Smooth muscle cell (in vitro differentiated cells): ENCODE results near the gene HOXA9. TPM values are rescaled to one million over a fixed set of nuclear protein-coding genes. Genes with fewer than 3 reads are reported as not detected.
A peak's percentile ranks its signal among the peaks of the same experiment; 100 is the strongest.

Experiments
- DNase-seq: peaks from one replicate; lab custom pipeline; 2025; ENCODE audit not compliant: unreplicated experiment; lab: John Stamatoyannopoulos, UW
- H2AFZ ChIP-seq: fragments of 200-600 bp; sonication (generic); 2 replicates; pipeline ENCODE4 v1.6.0; 2016; ENCODE audit warnings: antibody characterized with exemption, low read depth, mild to moderate bottlenecking
- H3F3A ChIP-seq: fragments of 200-600 bp; sonication (generic); 2 replicates; pipeline ENCODE4 v1.6.0; 2017; ENCODE audit warnings: antibody characterized with exemption, low read depth
- H3K27ac ChIP-seq: fragments of 200-600 bp; sonication (generic); 2 replicates; pipeline ENCODE4 v1.5.1; 2016; ENCODE audit warnings: low read depth, mild to moderate bottlenecking
- H3K27me3 ChIP-seq: fragments of 200-600 bp; sonication (generic); 2 replicates; pipeline ENCODE4 v1.6.1; 2016; ENCODE audit warnings: low read depth, mild to moderate bottlenecking
- H3K36me3 ChIP-seq: fragments of 200-600 bp; sonication (generic); 2 replicates; pipeline ENCODE4 v1.5.1; 2016; ENCODE audit warnings: low read depth
- H3K4me1 ChIP-seq: fragments of 200-600 bp; sonication (generic); 2 replicates; pipeline ENCODE4 v1.5.1; 2016; ENCODE audit warnings: low read depth
- H3K4me2 ChIP-seq: fragments of 200-600 bp; sonication (generic); 2 replicates; pipeline ENCODE4 v1.6.0; 2016; ENCODE audit warnings: mild to moderate bottlenecking
- H3K4me3 ChIP-seq: fragments of 200-600 bp; sonication (generic); 2 replicates; pipeline ENCODE4 v1.5.1; 2016; ENCODE audit warnings: mild to moderate bottlenecking
- H3K79me2 ChIP-seq: fragments of 200-600 bp; sonication (generic); 2 replicates; pipeline ENCODE4 v1.6.0; 2016; ENCODE audit warnings: low read depth, mild to moderate bottlenecking
- H3K9ac ChIP-seq: fragments of 200-600 bp; sonication (generic); 2 replicates; pipeline ENCODE4 v1.6.0; 2016; ENCODE audit warnings: low read depth
- H3K9me3 ChIP-seq: fragments of 200-600 bp; sonication (generic); replicated peaks from 2 replicates; pipeline ENCODE4 v1.5.1; 2016; ENCODE audit warnings: low read depth
- H4K20me1 ChIP-seq: fragments of 200-600 bp; sonication (generic); 2 replicates; pipeline ENCODE4 v1.6.0; 2016; ENCODE audit warnings: low read depth
- WGBS: methylation state at CpG from one replicate; pipeline ENCODE4 v1.1.7; 2016; ENCODE audit warnings: low lambda C conversion rate; 5-methylcytosine and 5-hydroxymethylcytosine counted together
- polyA plus RNA-seq: library from polyadenylated mRNA; unstranded; fragments of >200 nt; fragmentation: Nextera tagmentation; extraction: Ambion mirVana; gene quantifications from 2 replicates; pipeline ENCODE4 v1.2.1, GENCODE V29; 2016
- total RNA-seq: library from RNA; depleted of rRNA; stranded (reverse); fragments of >200 nt; gene quantifications from 2 replicates; pipeline ENCODE4 v1.2.3, GENCODE V29; 2014
- TF ChIP-seq, protein P1 (sequence below): fragments of 200-600 bp; sonication (generic); IDR thresholded peaks from 2 replicates; pipeline ENCODE4 v1.5.1; 2017; ENCODE audit warnings: borderline replicate concordance, mild to moderate bottlenecking, antibody characterized with exemption; ENCODE audit not compliant: insufficient read depth, poor library complexity, severe bottlenecking

The HOXA9 gene
- total and polyA plus RNA-seq, 2 experiments from 2014 or later, result 12.6 to 35.8 TPM

DNA sequence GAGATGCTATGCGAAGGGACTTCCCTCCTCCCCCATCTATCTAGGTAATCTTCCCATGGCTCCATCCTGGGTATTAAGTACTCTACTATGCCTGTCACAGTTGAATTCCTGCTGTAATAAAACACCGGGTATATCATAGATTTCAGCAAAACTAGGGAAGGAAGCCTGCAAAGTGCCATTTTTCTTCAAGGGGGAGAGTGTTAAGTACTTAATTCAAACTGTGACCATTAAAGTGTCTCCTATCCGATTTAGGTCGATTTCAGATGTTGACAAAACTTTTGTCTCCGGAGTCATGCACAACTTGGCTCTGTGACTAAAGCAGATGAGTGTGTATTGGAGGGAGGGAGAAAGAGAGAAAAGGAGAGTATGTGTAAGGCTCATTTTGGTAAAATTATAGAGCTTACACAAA, 39.3 kb downstream of the HOXA9 start:
- Histone ChIP-seq H2AFZ (no peak overlapping the region), H3K4me3 (no peak overlapping the region), H4K20me1 (no peaks in the 10 kb centered on the region), H3K9me3 (no peaks in the 10 kb centered on the region), H3K4me1 (peaks cover 3% of the 10 kb centered on the region), H3K79me2 (no peaks in the 10 kb centered on the region), H3K36me3 (no peaks in the 10 kb centered on the region), H3K27me3 (peaks cover 100% of the 10 kb centered on the region), H3K27ac (no peak overlapping the region), H3K9ac (no peak overlapping the region), H3K4me2 (no peak overlapping the region), H3F3A (no peaks in the 10 kb centered on the region)
- TF ChIP-seq, protein P1, sequence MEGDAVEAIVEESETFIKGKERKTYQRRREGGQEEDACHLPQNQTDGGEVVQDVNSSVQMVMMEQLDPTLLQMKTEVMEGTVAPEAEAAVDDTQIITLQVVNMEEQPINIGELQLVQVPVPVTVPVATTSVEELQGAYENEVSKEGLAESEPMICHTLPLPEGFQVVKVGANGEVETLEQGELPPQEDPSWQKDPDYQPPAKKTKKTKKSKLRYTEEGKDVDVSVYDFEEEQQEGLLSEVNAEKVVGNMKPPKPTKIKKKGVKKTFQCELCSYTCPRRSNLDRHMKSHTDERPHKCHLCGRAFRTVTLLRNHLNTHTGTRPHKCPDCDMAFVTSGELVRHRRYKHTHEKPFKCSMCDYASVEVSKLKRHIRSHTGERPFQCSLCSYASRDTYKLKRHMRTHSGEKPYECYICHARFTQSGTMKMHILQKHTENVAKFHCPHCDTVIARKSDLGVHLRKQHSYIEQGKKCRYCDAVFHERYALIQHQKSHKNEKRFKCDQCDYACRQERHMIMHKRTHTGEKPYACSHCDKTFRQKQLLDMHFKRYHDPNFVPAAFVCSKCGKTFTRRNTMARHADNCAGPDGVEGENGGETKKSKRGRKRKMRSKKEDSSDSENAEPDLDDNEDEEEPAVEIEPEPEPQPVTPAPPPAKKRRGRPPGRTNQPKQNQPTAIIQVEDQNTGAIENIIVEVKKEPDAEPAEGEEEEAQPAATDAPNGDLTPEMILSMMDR, result no peak
- 23% methylated on average over 5 of the region's 5 CpGs for WGBS
- no peak for DNase-seq

DNA sequence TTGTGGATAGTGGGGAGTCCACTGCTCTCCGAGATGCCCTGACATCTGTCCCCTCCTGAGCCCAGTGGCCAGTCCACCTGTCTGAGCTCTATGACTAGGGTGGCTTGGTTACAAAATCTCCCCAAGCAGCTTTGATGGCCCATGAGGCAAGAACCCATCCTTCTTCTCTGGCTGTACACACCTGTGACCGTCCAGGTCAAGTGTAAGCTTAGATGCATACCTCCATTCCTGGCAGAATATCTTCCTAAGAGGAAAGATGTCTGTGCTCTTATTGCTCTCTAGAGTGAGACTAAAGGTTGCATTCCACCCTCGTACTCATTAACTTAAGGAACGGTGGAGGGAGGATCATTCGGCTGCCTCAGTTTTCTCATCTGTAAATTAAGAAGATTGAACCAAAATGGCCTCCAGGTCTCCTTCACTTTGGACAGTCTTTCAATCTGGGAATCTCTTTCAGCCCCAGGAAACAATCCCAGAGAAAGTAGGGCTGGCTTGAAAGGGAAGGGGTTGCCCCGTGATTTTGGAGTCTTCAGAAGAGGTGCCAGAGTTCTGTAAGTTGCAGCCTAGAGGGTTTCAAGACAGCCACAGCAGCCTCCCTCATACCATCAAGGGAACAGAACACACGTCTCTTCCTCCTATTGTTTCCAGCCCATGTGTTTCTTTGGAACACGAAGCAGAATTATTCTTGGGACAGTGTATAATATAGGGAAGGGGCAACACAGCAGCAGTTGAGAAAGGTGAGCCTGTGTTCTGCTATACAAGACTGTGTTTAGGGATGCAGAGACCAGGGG, 40.2 kb downstream of the HOXA9 start:
- H2AFZ ChIP-seq, result no peak overlapping the region
- no peaks in the 10 kb centered on the region for H3K36me3 ChIP-seq
- no peaks in the 10 kb centered on the region for H3F3A ChIP-seq
- no peaks in the 10 kb centered on the region for H3K9me3 ChIP-seq
- H4K20me1 ChIP-seq, result no peaks in the 10 kb centered on the region
- no peak overlapping the region for H3K9ac ChIP-seq
- H3K4me3 ChIP-seq, result no peak overlapping the region
- no peaks in the 10 kb centered on the region for H3K79me2 ChIP-seq
- no peak overlapping the region for H3K4me2 ChIP-seq
- 35% methylated on average over 8 of the region's 8 CpGs for WGBS
- no peak overlapping the region for H3K27ac ChIP-seq
- H3K4me1 ChIP-seq, result no peaks in the 10 kb centered on the region
- TF ChIP-seq, protein P1, result no peak
- DNase-seq, result no peak
- H3K27me3 ChIP-seq, result peaks cover 100% of the 10 kb centered on the region

DNA sequence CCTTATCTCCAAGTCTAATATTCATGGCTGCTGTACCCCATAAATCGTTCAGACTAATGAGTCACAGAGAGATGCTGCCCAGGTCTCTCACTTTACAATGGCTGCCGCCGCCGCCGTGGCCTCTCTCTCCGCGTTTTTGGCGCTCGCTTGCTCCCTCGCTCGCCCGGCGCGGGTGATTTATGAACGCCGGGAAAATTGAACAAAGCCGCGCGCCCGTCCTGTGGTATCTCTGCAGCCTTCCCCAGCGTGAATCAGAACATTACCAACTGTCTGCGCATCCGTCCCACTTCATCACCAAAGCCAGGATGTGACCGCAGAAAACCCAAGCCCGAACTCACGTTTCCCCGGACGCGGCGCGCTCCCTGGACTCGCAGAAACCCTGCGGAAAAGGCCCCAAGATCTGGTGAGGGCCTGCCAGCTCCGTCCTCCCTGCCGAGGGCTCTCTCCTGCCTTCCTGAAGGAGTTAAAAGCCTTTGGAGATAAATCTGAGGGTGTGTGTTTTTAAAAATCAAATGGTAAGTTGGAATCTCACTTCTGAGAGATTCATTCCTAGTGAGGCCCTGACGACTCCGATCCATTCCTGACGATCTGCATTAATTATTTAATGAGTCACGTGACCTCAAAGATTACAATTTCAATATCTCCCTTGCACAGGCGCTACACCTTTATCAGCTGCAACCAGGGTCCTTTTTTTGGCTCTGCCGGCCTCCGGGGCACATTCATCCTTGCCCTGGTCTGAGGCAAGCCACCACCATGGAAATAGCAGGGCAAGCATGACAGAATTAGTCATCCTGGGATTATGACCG, 41.0 kb downstream of the HOXA9 start:
- 5% methylated on average over 43 of the region's 43 CpGs for WGBS
- Histone ChIP-seq H3K79me2 (no peaks in the 10 kb centered on the region), H3K27me3 (peaks cover 100% of the 10 kb centered on the region), H3K9ac (peak overlapping the region; percentile 21), H3K4me1 (no peaks in the 10 kb centered on the region), H3K4me2 (peak overlapping the region; percentile 72), H4K20me1 (no peaks in the 10 kb centered on the region), H3K9me3 (no peaks in the 10 kb centered on the region), H2AFZ (no peak overlapping the region), H3K4me3 (peak overlapping the region; percentile 9), H3K27ac (no peak overlapping the region), H3F3A (no peaks in the 10 kb centered on the region), H3K36me3 (no peaks in the 10 kb centered on the region)
- TF ChIP-seq, protein P1, result no peak
- no peak for DNase-seq
